Bronchial epithelial cell (primary cell): ENCODE results near the gene MED31. TPM values are rescaled to one million over a fixed set of nuclear protein-coding genes. Genes with fewer than 3 reads are reported as not detected.
"Not testable (repeated sequence)": the region's sequence is repeated elsewhere in the genome, so short reads cannot be mapped to it uniquely, and the experiment has no call there.

ENCODE experiments used
- DNase-seq: peaks from one replicate; pipeline ENCODE4 v3.0.0-alpha.2; 2010; ENCODE audit warnings: low read depth
- FAIRE-seq: peaks from 2 replicates; lab custom pipeline; 2011; peaks lifted over from hg19 to GRCh38; lab: Jason Lieb, UNC
- H3K27me3 ChIP-seq: 2 replicates; pipeline ENCODE4 v1.5.1; 2011; ENCODE audit warnings: low read length; ENCODE audit not compliant: control insufficient read depth, insufficient read depth
- H3K36me3 ChIP-seq: 2 replicates; pipeline ENCODE4 v1.5.1; 2011; ENCODE audit warnings: low read length; ENCODE audit not compliant: control insufficient read depth, insufficient read depth
- H3K4me3 ChIP-seq: 2 replicates; pipeline ENCODE4 v1.5.1; 2011; ENCODE audit warnings: mild to moderate bottlenecking, low read depth, low read length, control low read depth
- CTCF ChIP-seq: IDR thresholded peaks from 2 replicates; pipeline ENCODE4 v1.5.1; 2011; ENCODE audit warnings: mild to moderate bottlenecking, moderate library complexity, low read length, control low read depth, inconsistent platforms; ENCODE audit not compliant: insufficient read depth, severe bottlenecking
- total RNA-seq: library from RNA; depleted of rRNA; stranded (reverse); fragments of >200 nt; gene quantifications from 2 replicates; pipeline ENCODE4 v1.2.1, GENCODE V29; 2014

Gene MED31
- total RNA-seq, 1 donor from 2014 or later, result 11.1 TPM

GRCh38 chr17:6657633-6658287, 6.4 kb upstream of the MED31 start:
- H3K4me3 ChIP-seq, result peak overlapping the region; percentile 41
- FAIRE-seq (peak; percentile 89), DNase-seq (no peak)
- no peaks in the 10 kb centered on the region for H3K27me3 ChIP-seq
- no peaks in the 10 kb centered on the region for H3K36me3 ChIP-seq
- TF ChIP-seq CTCF, result no peak

- FAIRE-seq, result not testable (repeated sequence)
These were observed 5.6 kb upstream of the MED31 start for GRCh38 chr17:6656797-6657632.

GRCh38 chr17:6655732-6656361, 4.4 kb upstream of the MED31 start:
- not testable (repeated sequence) for H3K36me3 ChIP-seq, H3K27me3 ChIP-seq, DNase-seq, FAIRE-seq
- peak overlapping the region; percentile 50 for H3K4me3 ChIP-seq

More at GRCh38 chr17:6656797-6657632, 5.6 kb upstream of the MED31 start:
- H3K27me3 ChIP-seq, H3K36me3 ChIP-seq, DNase-seq: not testable (repeated sequence)
- peak overlapping the region; percentile 41 for H3K4me3 ChIP-seq

GRCh38 chr17:6654841-6655731, 3.7 kb upstream of the MED31 start:
- Histone ChIP-seq H3K36me3 (no peaks in the 10 kb centered on the region), H3K4me3 (peak overlapping the region; percentile 50), H3K27me3 (no peaks in the 10 kb centered on the region)
- peak; percentile 84 for DNase-seq
- FAIRE-seq, result peak; percentile 80
- TF ChIP-seq CTCF, result no peak

GRCh38 chr17:6651919-6652452, 581 bp upstream of the MED31 start:
- no peak for FAIRE-seq
- DNase-seq, result no peak
- TF ChIP-seq CTCF, result no peak
- no peaks in the 10 kb centered on the region for H3K27me3 ChIP-seq
- peak overlapping the region; percentile 72 for H3K4me3 ChIP-seq
- H3K36me3 ChIP-seq, result no peaks in the 10 kb centered on the region

- Histone ChIP-seq H3K27me3 (no peaks in the 10 kb centered on the region), H3K36me3 (no peaks in the 10 kb centered on the region), H3K4me3 (no peak overlapping the region)
- DNase-seq, result peak; percentile 37
- TF ChIP-seq CTCF, result peak; percentile 66
- FAIRE-seq, result peak; percentile 76
These were observed 3.2 kb downstream of the MED31 start for GRCh38 chr17:6648181-6648580.
